Measurements from ENCODE around the gene CAMK2D.

The CAMK2D gene

GRCh38 chr4:113625902-113626301, 135.6 kb downstream of the CAMK2D start:
- TF ChIP-seq ZFX (IDR thresholded peaks at IDR 0.05) (no peak), CTCF (conservative IDR thresholded peaks at IDR 0.05) (no peak)
- H3K27ac ChIP-seq = no peak overlapping the region

GRCh38 chr4:113623274-113623894, 138.2 kb downstream of the CAMK2D start:
- no peak overlapping the region for H3K27ac ChIP-seq
- TF ChIP-seq ZFX (IDR thresholded peaks at IDR 0.05) = no peak
- no peak for TF ChIP-seq CTCF (conservative IDR thresholded peaks at IDR 0.05)

- H3K27ac ChIP-seq = no peak overlapping the region
- TF ChIP-seq CTCF (conservative IDR thresholded peaks at IDR 0.05) (no peak), ZFX (IDR thresholded peaks at IDR 0.05) (no peak)
Measured at GRCh38 chr4:113621633-113622032, 139.9 kb downstream of the CAMK2D start.

- no peak overlapping the region for H3K27ac ChIP-seq
- TF ChIP-seq CTCF (conservative IDR thresholded peaks at IDR 0.05) (no peak), ZFX (IDR thresholded peaks at IDR 0.05) (no peak)
Measured at GRCh38 chr4:113620032-113620431, 141.5 kb downstream of the CAMK2D start.

- TF ChIP-seq CTCF (conservative IDR thresholded peaks at IDR 0.05) (no peak), ZFX (IDR thresholded peaks at IDR 0.05) (no peak)
- no peak overlapping the region; the same call in 1 of the 2 replicates for H3K27ac ChIP-seq
Measured at GRCh38 chr4:113619526-113619925, 142.0 kb downstream of the CAMK2D start.

GRCh38 chr4:113618205-113618604, 143.3 kb downstream of the CAMK2D start:
- no peak for TF ChIP-seq CTCF (conservative IDR thresholded peaks at IDR 0.05)
- no peak for TF ChIP-seq ZFX (IDR thresholded peaks at IDR 0.05)
- H3K27ac ChIP-seq = no peak overlapping the region

- TF ChIP-seq CTCF (conservative IDR thresholded peaks at IDR 0.05) (no peak), ZFX (IDR thresholded peaks at IDR 0.05) (no peak)
- H3K27ac ChIP-seq = peak overlapping the region; percentile 44
Measured at GRCh38 chr4:113617195-113617594, 144.3 kb downstream of the CAMK2D start.

Measured in C4-2B (cell line).